HT-29 (cell line): ENCODE data around the gene CRTAP. TPM values are rescaled to one million over a fixed set of nuclear protein-coding genes. Genes with fewer than 3 reads are reported as not detected.
"Not testable (repeated sequence)": the region's sequence is repeated elsewhere in the genome, so short reads cannot be mapped to it uniquely, and the experiment has no call there.

Experiments
- DNase-seq: peaks from one replicate; pipeline ENCODE4 v3.0.0-alpha.2; 2015; ENCODE audit warnings: low spot score
- total RNA-seq: library from RNA; depleted of rRNA; stranded (reverse); fragments of >200 nt; shearing (Covaris generic); gene quantifications from 2 replicates; pipeline ENCODE4 v1.2.3, GENCODE V29; 2014

CRTAP gene
- total RNA-seq, 1 experiment from 2014 or later, result 24.4 TPM

- no peak for DNase-seq
Observed at GRCh38 chr3:33139996-33140395, 26.2 kb downstream of the CRTAP start.

GRCh38 chr3:33141006-33141405 lies 27.2 kb downstream of the CRTAP start:
- no peak for DNase-seq

GRCh38 chr3:33144433-33144832 lies 30.6 kb downstream of the CRTAP start:
- DNase-seq, result peak; percentile 1

GRCh38 chr3:33145221-33145900 lies 31.5 kb downstream of the CRTAP start:
- DNase-seq, result no peak

- DNase-seq, result no peak
Observed at GRCh38 chr3:33145901-33146580, 32.2 kb downstream of the CRTAP start.

GRCh38 chr3:33146791-33147445 lies 33.1 kb downstream of the CRTAP start:
- peak; percentile 14 for DNase-seq

GRCh38 chr3:33149342-33149741 lies 35.5 kb downstream of the CRTAP start:
- no peak for DNase-seq

- DNase-seq, result peak; percentile 2
Observed at GRCh38 chr3:33152363-33153360, 38.8 kb downstream of the CRTAP start.

- no peak for DNase-seq
Observed at GRCh38 chr3:33153782-33154181, 40.0 kb downstream of the CRTAP start.

GRCh38 chr3:33155301-33155700 lies 41.5 kb downstream of the CRTAP start:
- DNase-seq, result no peak

GRCh38 chr3:33159234-33159633 lies 45.4 kb downstream of the CRTAP start:
- no peak for DNase-seq

GRCh38 chr3:33159981-33160380 lies 46.2 kb downstream of the CRTAP start:
- no peak for DNase-seq

GRCh38 chr3:33162621-33163020 lies 48.8 kb downstream of the CRTAP start:
- DNase-seq, result not testable (repeated sequence)

GRCh38 chr3:33165372-33165771 lies 51.6 kb downstream of the CRTAP start:
- no peak for DNase-seq

GRCh38 chr3:33166095-33166494 lies 52.3 kb downstream of the CRTAP start:
- no peak for DNase-seq

GRCh38 chr3:33167284-33167683 lies 53.5 kb downstream of the CRTAP start:
- no peak for DNase-seq

- no peak for DNase-seq
Observed at GRCh38 chr3:33167716-33168336, 54.0 kb downstream of the CRTAP start.

GRCh38 chr3:33170531-33170930 lies 56.7 kb downstream of the CRTAP start:
- DNase-seq, result no peak

- no peak for DNase-seq
Observed at GRCh38 chr3:33171580-33171979, 57.8 kb downstream of the CRTAP start.

GRCh38 chr3:33173103-33173502 lies 59.3 kb downstream of the CRTAP start:
- DNase-seq, result no peak

- no peak for DNase-seq
Observed at GRCh38 chr3:33173672-33174071, 59.9 kb downstream of the CRTAP start.
